GM13977 (cell line): Measurements from ENCODE around the gene TCN2.
"Not testable (repeated sequence)": the region's sequence is repeated elsewhere in the genome, so short reads cannot be mapped to it uniquely, and the experiment has no call there.

ENCODE experiments used
- DNase-seq: peaks from one replicate; pipeline ENCODE4 v3.0.0; 2012; ENCODE audit warnings: low spot score
- in situ Hi-C: fragments of 300-500 bp; cut with MboI; formaldehyde crosslinking; loops from one replicate; pipeline ENCODE4 v1.12.0; 2022; ENCODE audit warnings: low sequenced_read_pairs, low pct_unique_long_range_greater_than_20kb, mixed read lengths, inconsistent platforms; ENCODE audit not compliant: unreplicated experiment
- TF ChIP-seq, protein P1 (sequence below): IDR thresholded peaks from 2 replicates; pipeline ENCODE4 v1.5.1; 2012; ENCODE audit warnings: mild to moderate bottlenecking, control low read depth; ENCODE audit not compliant: insufficient read depth; ENCODE audit errors: extremely low read depth, missing control alignments

Gene TCN2

GRCh38 chr22:30675436-30675835, 68.5 kb downstream of the TCN2 start:
- no peak for DNase-seq
- TF ChIP-seq, protein P1, sequence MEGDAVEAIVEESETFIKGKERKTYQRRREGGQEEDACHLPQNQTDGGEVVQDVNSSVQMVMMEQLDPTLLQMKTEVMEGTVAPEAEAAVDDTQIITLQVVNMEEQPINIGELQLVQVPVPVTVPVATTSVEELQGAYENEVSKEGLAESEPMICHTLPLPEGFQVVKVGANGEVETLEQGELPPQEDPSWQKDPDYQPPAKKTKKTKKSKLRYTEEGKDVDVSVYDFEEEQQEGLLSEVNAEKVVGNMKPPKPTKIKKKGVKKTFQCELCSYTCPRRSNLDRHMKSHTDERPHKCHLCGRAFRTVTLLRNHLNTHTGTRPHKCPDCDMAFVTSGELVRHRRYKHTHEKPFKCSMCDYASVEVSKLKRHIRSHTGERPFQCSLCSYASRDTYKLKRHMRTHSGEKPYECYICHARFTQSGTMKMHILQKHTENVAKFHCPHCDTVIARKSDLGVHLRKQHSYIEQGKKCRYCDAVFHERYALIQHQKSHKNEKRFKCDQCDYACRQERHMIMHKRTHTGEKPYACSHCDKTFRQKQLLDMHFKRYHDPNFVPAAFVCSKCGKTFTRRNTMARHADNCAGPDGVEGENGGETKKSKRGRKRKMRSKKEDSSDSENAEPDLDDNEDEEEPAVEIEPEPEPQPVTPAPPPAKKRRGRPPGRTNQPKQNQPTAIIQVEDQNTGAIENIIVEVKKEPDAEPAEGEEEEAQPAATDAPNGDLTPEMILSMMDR: no peak
- in situ Hi-C loops: no loop called here

GRCh38 chr22:30676565-30676964, 69.6 kb downstream of the TCN2 start:
- in situ Hi-C loops: not testable (repeated sequence)

More at GRCh38 chr22:30676565-30676964, 69.6 kb downstream of the TCN2 start:
- not testable (repeated sequence) for DNase-seq
